ENCODE results near the gene CHST9. TPM values are rescaled to one million over a fixed set of nuclear protein-coding genes. Genes with fewer than 3 reads are reported as not detected.
"Not testable (repeated sequence)": the region's sequence is repeated elsewhere in the genome, so short reads cannot be mapped to it uniquely, and the experiment has no call there.

The CHST9 gene
- total and polyA plus RNA-seq, 12 donors, result 0.03 to 2.2 (median 0.13) TPM; not detected in 2

DNA sequence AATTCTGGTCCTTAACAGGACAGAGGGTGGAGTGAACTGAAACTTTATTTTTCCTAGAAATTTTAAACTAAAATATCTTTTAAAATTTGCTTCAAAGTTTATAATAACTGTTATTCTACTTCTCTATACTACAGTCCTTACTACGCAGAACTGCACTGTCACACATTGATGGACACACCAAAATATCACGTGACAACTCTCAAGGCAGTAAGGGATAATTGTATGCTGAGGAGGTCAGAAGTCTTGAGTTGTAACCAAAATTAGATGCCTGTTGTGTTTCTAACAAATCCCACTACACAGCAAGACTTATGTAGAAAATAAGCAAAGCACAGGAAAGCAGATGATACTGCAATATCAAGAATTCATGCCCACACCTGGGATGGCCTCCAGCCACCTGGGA is 76.3 kb downstream of the CHST9 start:
- no peak for DNase-seq
- Histone ChIP-seq H3K27me3 (no peaks in the 10 kb centered on the region), H3K4me1 (replicated peaks in 1 of 2) (no peaks in the 10 kb centered on the region), H3K4me3 (no peak overlapping the region), H3K27ac (no peak overlapping the region), H3K36me3 (replicated peaks in 1 of 2) (no peaks in the 10 kb centered on the region), H3K9me3 (replicated peaks in 1 of 3) (no peaks in the 10 kb centered on the region)
- intact Hi-C loops (cut with DNase I), result no loop called here
- no peak for TF ChIP-seq POLR2A (IDR thresholded peaks at IDR 0.05)
- TF ChIP-seq, protein P1, sequence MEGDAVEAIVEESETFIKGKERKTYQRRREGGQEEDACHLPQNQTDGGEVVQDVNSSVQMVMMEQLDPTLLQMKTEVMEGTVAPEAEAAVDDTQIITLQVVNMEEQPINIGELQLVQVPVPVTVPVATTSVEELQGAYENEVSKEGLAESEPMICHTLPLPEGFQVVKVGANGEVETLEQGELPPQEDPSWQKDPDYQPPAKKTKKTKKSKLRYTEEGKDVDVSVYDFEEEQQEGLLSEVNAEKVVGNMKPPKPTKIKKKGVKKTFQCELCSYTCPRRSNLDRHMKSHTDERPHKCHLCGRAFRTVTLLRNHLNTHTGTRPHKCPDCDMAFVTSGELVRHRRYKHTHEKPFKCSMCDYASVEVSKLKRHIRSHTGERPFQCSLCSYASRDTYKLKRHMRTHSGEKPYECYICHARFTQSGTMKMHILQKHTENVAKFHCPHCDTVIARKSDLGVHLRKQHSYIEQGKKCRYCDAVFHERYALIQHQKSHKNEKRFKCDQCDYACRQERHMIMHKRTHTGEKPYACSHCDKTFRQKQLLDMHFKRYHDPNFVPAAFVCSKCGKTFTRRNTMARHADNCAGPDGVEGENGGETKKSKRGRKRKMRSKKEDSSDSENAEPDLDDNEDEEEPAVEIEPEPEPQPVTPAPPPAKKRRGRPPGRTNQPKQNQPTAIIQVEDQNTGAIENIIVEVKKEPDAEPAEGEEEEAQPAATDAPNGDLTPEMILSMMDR (IDR thresholded peaks at IDR 0.05), result no peak
- WGBS, 4 donors, result 75 to 81% (median 80%) methylated on average over 2 of the region's 2 CpGs

DNA sequence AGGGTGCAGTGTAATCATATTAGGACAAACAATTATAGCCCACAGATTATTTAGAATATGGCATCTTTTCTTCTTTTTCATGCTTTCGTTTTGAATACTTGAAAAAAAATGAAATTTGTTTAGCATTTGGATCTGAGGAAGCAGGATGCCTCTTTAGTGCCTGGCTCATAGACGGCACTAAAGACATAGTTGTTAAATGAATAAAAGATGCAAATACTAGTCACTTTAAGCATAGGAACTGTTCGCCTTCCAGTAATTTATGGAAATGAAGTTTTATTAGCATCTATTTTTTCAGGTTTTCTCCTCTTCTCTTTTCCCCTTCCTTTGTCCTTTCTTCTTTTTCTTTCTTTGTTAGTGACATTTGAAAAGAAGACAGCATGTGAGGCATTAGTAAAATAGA is 80.4 kb downstream of the CHST9 start:
- TF ChIP-seq POLR2A (IDR thresholded peaks at IDR 0.05), result no peak
- TF ChIP-seq, protein P1 (IDR thresholded peaks at IDR 0.05), result no peak
- no peak overlapping the region for H3K27ac ChIP-seq
- H3K27me3 ChIP-seq, result no peaks in the 10 kb centered on the region
- H3K4me3 ChIP-seq, result no peak overlapping the region
- H3K36me3 ChIP-seq (replicated peaks in 1 of 2), result no peaks in the 10 kb centered on the region
- intact Hi-C loops (cut with DNase I), result no loop called here
- whole genome bisulfite sequencing, 4 donors, result 64 to 70% (median 65%) methylated on average over 3 of the region's 3 CpGs
- H3K4me1 ChIP-seq (replicated peaks in 1 of 2), result no peaks in the 10 kb centered on the region
- DNase-seq, result no peak
- H3K9me3 ChIP-seq (replicated peaks in 1 of 3), result no peaks in the 10 kb centered on the region

DNA sequence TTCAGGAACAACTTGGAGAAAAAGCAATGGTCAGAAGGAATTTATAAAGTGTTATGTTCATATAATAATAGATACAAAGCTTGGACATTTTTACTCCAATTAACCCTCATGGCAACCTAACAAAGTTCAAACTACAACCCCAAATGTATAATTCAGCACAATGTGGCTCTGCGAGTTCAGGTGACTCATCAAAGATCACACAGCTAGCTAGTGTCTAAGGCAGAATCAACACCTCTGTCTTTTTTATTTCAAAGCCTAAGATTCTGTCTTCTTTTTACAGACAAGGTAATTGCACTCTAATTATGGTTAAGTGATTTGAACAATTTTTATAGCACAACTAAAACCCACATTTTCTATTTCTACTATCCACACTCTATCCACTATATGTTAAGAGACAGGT is 90.5 kb downstream of the CHST9 start:
- no peaks in the 10 kb centered on the region for H3K9me3 ChIP-seq (replicated peaks in 1 of 3)
- WGBS, 4 donors, result 72 to 81% (median 79%) methylated on average over 1 of the region's 1 CpG
- no peak for DNase-seq
- intact Hi-C loops (cut with DNase I), result no loop called here
- no peaks in the 10 kb centered on the region for H3K27me3 ChIP-seq
- H3K27ac ChIP-seq, result no peak overlapping the region
- no peaks in the 10 kb centered on the region for H3K36me3 ChIP-seq (replicated peaks in 1 of 2)
- TF ChIP-seq, protein P1 (IDR thresholded peaks at IDR 0.05), result no peak
- no peak overlapping the region for H3K4me3 ChIP-seq
- no peaks in the 10 kb centered on the region for H3K4me1 ChIP-seq (replicated peaks in 1 of 2)

DNA sequence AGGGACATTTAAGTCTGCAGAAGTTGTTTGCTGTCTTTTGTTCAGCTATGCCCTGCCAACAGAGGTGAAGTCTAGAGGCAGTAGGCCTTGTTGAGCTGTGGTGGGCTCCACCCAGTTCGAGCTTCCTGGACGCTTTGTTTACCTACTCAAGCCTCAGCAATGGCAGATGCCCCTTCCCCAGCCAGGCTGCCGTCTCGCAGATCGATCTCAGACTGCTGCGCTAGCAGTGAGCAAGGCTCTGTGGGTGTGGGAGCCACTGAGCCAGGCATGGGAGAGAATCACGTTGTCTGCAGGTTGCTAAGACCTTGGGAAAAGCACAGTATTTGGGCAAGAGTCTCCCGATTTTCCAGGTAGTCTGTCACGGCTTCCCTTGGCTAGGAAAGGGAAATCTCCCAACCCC is 91.8 kb downstream of the CHST9 start:
- H3K27me3 ChIP-seq; H3K27ac ChIP-seq; intact Hi-C loops (cut with DNase I); H3K36me3 ChIP-seq (replicated peaks in 1 of 2); H3K9me3 ChIP-seq (replicated peaks in 1 of 3); H3K4me1 ChIP-seq (replicated peaks in 1 of 2); DNase-seq; H3K4me3 ChIP-seq: not testable (repeated sequence)
- 73 to 87% (median 79%) methylated on average over 8 to 9 of the region's 9 CpGs for WGBS, 4 donors

DNA sequence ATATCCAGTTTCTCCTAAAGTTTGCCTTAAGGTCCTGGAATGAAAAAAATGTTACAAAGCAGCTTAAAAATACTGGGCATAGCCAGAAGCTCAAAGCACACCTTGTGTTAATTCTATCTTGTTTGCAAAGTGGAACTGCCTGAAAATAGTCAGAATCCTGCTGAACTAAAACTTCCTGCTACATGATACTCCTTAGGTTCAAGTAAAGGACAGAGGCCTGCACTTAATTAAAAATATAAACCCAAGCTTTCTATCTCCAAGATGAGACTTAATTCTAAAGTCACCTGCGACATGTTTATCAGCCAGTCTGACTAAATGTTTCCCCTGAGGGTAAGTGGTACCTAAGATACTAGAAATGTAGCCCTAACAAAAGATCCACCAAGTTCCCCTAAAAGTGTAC is 103.4 kb downstream of the CHST9 start:
- Histone ChIP-seq H3K36me3 (replicated peaks in 1 of 2) (no peaks in the 10 kb centered on the region), H3K27ac (no peak overlapping the region), H3K27me3 (no peaks in the 10 kb centered on the region), H3K4me1 (replicated peaks in 1 of 2) (no peaks in the 10 kb centered on the region), H3K9me3 (replicated peaks in 1 of 3) (no peaks in the 10 kb centered on the region), H3K4me3 (no peak overlapping the region)
- DNase-seq, result no peak
- intact Hi-C loops (cut with DNase I), result no loop called here
- WGBS, 4 donors, result 64 to 76% (median 73%) methylated on average over 1 of the region's 1 CpG
- no peak for TF ChIP-seq POLR2A (IDR thresholded peaks at IDR 0.05)
- TF ChIP-seq, protein P1 (IDR thresholded peaks at IDR 0.05), result no peak

Data from adrenal gland (tissue), 12 donors.